HepG2 (cell line): ENCODE measurements around the gene SAP30. TPM values are rescaled to one million over a fixed set of nuclear protein-coding genes. Genes with fewer than 3 reads are reported as not detected.

Experiments
- ATF4 ChIP-seq, 2 experiments: fragments of 450-650 bp in 1 of 2; sonication (generic) in 1 of 2; formaldehyde crosslinking; IDR thresholded peaks; 2 replicates each; pipeline versions ENCODE4 v1.5.0 to v1.8.0; 2020 to 2022; ENCODE audit warnings: mild to moderate bottlenecking in 1 of 2, missing genetic modification reagents in 1 of 2
- DMAP1 ChIP-seq: IDR thresholded peaks from 2 replicates; pipeline ENCODE4 v1.6.1; 2016
- EED ChIP-seq: sonication (generic); formaldehyde crosslinking; IDR thresholded peaks from 2 replicates; pipeline ENCODE4 v1.5.0; 2020; ENCODE audit warnings: mild to moderate bottlenecking, missing genetic modification reagents
- FOXJ3 ChIP-seq: sonication (generic); formaldehyde crosslinking; IDR thresholded peaks from 2 replicates; pipeline ENCODE4 v1.4.0; 2020; ENCODE audit warnings: missing genetic modification reagents, mild to moderate bottlenecking, borderline replicate concordance
- GLI4 ChIP-seq: sonication (generic); formaldehyde crosslinking; IDR thresholded peaks from 2 replicates; pipeline ENCODE4 v1.5.1; 2020; ENCODE audit warnings: missing genetic modification reagents, mild to moderate bottlenecking, moderate library complexity, borderline replicate concordance
- JUN ChIP-seq: sonication (generic); formaldehyde crosslinking; IDR thresholded peaks from 2 replicates; pipeline ENCODE4 v1.4.0; 2020; ENCODE audit warnings: mild to moderate bottlenecking, missing genetic modification reagents
- KAT7 ChIP-seq: IDR thresholded peaks from 2 replicates; pipeline ENCODE4 v1.6.1; 2018; ENCODE audit warnings: borderline replicate concordance, missing compliant biosample characterization
- MBD4 ChIP-seq: IDR thresholded peaks from 2 replicates; pipeline ENCODE4 v1.6.1; 2012; ENCODE audit warnings: low read length, inconsistent platforms, borderline replicate concordance
- NR3C1 ChIP-seq: sonication (generic); formaldehyde crosslinking; IDR thresholded peaks from 2 replicates; pipeline ENCODE4 v1.4.0; 2020; ENCODE audit warnings: missing genetic modification reagents
- PAF1 ChIP-seq: IDR thresholded peaks from 2 replicates; pipeline ENCODE4 v1.6.1; 2016; ENCODE audit warnings: missing genetic modification reagents, missing compliant biosample characterization
- PPARG ChIP-seq: conservative IDR thresholded peaks from 2 replicates; pipeline ENCODE4 v1.6.1; 2016; ENCODE audit warnings: missing biosample characterization, missing genetic modification reagents
- RFX3 ChIP-seq: IDR thresholded peaks from 2 replicates; pipeline ENCODE4 v1.6.1; 2016; ENCODE audit warnings: missing biosample characterization, missing genetic modification reagents
- RFXANK ChIP-seq: IDR thresholded peaks from 2 replicates; pipeline ENCODE4 v1.6.1; 2016
- SNAPC2 ChIP-seq: sonication (generic); formaldehyde crosslinking; IDR thresholded peaks from 2 replicates; pipeline ENCODE4 v1.8.1; 2022; ENCODE audit warnings: mild to moderate bottlenecking, missing genetic modification reagents
- SPEN ChIP-seq: sonication (generic); formaldehyde crosslinking; IDR thresholded peaks from 2 replicates; pipeline ENCODE4 v1.5.1; 2020; ENCODE audit warnings: low read depth, mild to moderate bottlenecking, missing genetic modification reagents
- THRA ChIP-seq: sonication (generic); formaldehyde crosslinking; IDR thresholded peaks from 2 replicates; pipeline ENCODE4 v1.4.0; 2020; ENCODE audit warnings: missing genetic modification reagents, borderline replicate concordance
- ZBTB20 ChIP-seq: sonication (generic); formaldehyde crosslinking; IDR thresholded peaks from 2 replicates; pipeline ENCODE4 v1.8.1; 2023; ENCODE audit warnings: missing genetic modification reagents, low read depth, mild to moderate bottlenecking, borderline replicate concordance
- ZBTB3 ChIP-seq: sonication (generic); formaldehyde crosslinking; IDR thresholded peaks from 2 replicates; pipeline ENCODE4 v1.4.0; 2020; ENCODE audit warnings: low read depth, mild to moderate bottlenecking, moderate library complexity, missing genetic modification reagents, borderline replicate concordance
- ZNF101 ChIP-seq: sonication (generic); formaldehyde crosslinking; IDR thresholded peaks from 2 replicates; pipeline ENCODE4 v1.4.0; 2020; ENCODE audit warnings: mild to moderate bottlenecking, low read depth, missing genetic modification reagents, borderline replicate concordance
- ZNF180 ChIP-seq: sonication (generic); formaldehyde crosslinking; IDR thresholded peaks from 2 replicates; pipeline ENCODE4 v1.4.0; 2020; ENCODE audit warnings: low read depth, missing genetic modification reagents, borderline replicate concordance
- ZNF280B ChIP-seq: sonication (generic); formaldehyde crosslinking; IDR thresholded peaks from 2 replicates; pipeline ENCODE4 v1.5.0; 2020; ENCODE audit warnings: missing genetic modification reagents, mild to moderate bottlenecking, borderline replicate concordance
- ZNF501 ChIP-seq: sonication (generic); formaldehyde crosslinking; IDR thresholded peaks from 2 replicates; pipeline ENCODE4 v1.5.1; 2020; ENCODE audit warnings: mild to moderate bottlenecking, moderate library complexity, missing genetic modification reagents
- polyA plus RNA-seq, 8 experiments: library from polyadenylated mRNA; depleted of rRNA in 3 of 8; stranded (reverse) in 7 of 8; unstranded in 1 of 8; fragments of >200 nt; fragmentation: Illumina TruSeq in 4 of 8; extraction: Trizol in 4 of 8; gene quantifications; 2 replicates each; pipeline versions ENCODE4 v1.2.1 to v1.2.3, GENCODE V29; 2011 to 2016; ENCODE audit warnings: low read depth in 4 of 8, missing spikeins in 1 of 8, mixed read lengths in 1 of 8; ENCODE audit not compliant: insufficient read depth in 1 of 8
- total RNA-seq, 5 experiments: library from RNA; depleted of rRNA; stranded (reverse); fragments of >200 nt; fragmentation: Illumina TruSeq; extraction: Trizol; gene quantifications; 2 replicates each; pipeline ENCODE4 v1.2.3, GENCODE V29; 2016; ENCODE audit warnings: low read depth in 1 of 5

The SAP30 gene
- total and polyA plus RNA-seq, 2 of the 13 experiments (the other 11 are each of a cell fraction or from before 2014, with no cell fraction given): 14.2 to 25.1 TPM

GRCh38 chr4:173370477-173371291 lies at the start of gene SAP30 (continued):
- TF ChIP-seq RFXANK (CRISPR knock-in tag): 0 out of 2 replicates have a peak, but pooled peaks have one; percentile 14
- TF ChIP-seq ZNF280B (CRISPR knock-in tag): peak; percentile 56; the same call in 1 of the 2 replicates
- TF ChIP-seq ATF4 (CRISPR knock-in tag; IDR thresholded peaks at IDR 0.05): no peak; a peak in 1 of 4 replicates
- no peak for TF ChIP-seq SNAPC2 (CRISPR knock-in tag)
- TF ChIP-seq DMAP1 (CRISPR knock-in tag): no peak
- TF ChIP-seq KAT7: peak; percentile 76
- no peak for TF ChIP-seq MBD4
- peak; percentile 36; the same call in 1 of the 2 replicates for TF ChIP-seq EED
- TF ChIP-seq FOXJ3 (CRISPR knock-in tag): no peak; the same call in 1 of the 2 replicates
- TF ChIP-seq PPARG (CRISPR knock-in tag): no peak; the same call in 1 of the 2 replicates
- peak; percentile 55 for TF ChIP-seq SPEN (CRISPR knock-in tag)
- no peak for TF ChIP-seq ZNF180 (CRISPR knock-in tag)
- no peak; the same call in 1 of the 2 replicates for TF ChIP-seq RFX3 (CRISPR knock-in tag)
- TF ChIP-seq ZNF101: no peak
- TF ChIP-seq ZBTB3 (CRISPR knock-in tag): no peak
- TF ChIP-seq GLI4 (CRISPR knock-in tag): no peak
- TF ChIP-seq NR3C1 (CRISPR knock-in tag): no peak
- TF ChIP-seq THRA (CRISPR knock-in tag): no peak; the same call in 1 of the 2 replicates
- TF ChIP-seq ZBTB20 (CRISPR knock-in tag): peak; percentile 66; the same call in 1 of the 2 replicates
- TF ChIP-seq JUN (CRISPR knock-in tag): no peak
- no peak for TF ChIP-seq PAF1 (CRISPR knock-in tag)
- TF ChIP-seq ZNF501: 0 out of 2 replicates have a peak, but pooled peaks have one; percentile 59
